ENCODE data around the gene NUF2. TPM values are rescaled to one million over a fixed set of nuclear protein-coding genes. Genes with fewer than 3 reads are reported as not detected.

NUF2 gene
- total and polyA plus RNA-seq, 10 donors: 2.4 to 8.2 (median 4.8) TPM

DNA sequence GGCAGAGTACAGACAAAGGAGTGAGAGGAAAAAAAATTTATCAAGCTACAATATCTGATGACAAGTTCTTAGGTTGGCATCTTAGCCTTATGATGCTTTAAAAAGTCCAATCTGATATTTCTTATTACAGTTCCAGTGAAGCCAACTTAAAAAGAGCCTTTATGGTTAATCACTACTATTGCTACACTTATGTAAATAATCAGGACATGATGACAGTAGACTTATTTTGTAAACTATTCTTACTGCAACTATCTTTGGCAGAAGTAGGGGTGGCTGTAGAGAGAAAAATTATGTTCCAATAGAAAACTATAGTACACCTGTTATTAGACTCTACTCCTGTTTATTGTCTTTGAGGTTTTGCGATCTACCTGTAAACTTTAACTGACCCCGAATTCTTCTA, 25.8 kb upstream of the NUF2 start:
- H3K27ac ChIP-seq: no peak overlapping the region
- 96 to 97% (median 96%) methylated on average over 2 of the region's 2 CpGs for WGBS, 5 donors
- TF ChIP-seq POLR2A (IDR thresholded peaks at IDR 0.05) (no peak), POLR2AphosphoS5 (IDR thresholded peaks at IDR 0.05) (no peak)
- TF ChIP-seq, protein P1, sequence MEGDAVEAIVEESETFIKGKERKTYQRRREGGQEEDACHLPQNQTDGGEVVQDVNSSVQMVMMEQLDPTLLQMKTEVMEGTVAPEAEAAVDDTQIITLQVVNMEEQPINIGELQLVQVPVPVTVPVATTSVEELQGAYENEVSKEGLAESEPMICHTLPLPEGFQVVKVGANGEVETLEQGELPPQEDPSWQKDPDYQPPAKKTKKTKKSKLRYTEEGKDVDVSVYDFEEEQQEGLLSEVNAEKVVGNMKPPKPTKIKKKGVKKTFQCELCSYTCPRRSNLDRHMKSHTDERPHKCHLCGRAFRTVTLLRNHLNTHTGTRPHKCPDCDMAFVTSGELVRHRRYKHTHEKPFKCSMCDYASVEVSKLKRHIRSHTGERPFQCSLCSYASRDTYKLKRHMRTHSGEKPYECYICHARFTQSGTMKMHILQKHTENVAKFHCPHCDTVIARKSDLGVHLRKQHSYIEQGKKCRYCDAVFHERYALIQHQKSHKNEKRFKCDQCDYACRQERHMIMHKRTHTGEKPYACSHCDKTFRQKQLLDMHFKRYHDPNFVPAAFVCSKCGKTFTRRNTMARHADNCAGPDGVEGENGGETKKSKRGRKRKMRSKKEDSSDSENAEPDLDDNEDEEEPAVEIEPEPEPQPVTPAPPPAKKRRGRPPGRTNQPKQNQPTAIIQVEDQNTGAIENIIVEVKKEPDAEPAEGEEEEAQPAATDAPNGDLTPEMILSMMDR (IDR thresholded peaks at IDR 0.05 in 8 of 11, conservative IDR thresholded peaks at IDR 0.05 in 3 of 11): no peak
- H3K9me3 ChIP-seq: peaks cover 0 to 7% (median 3%) of the 10 kb centered on the region in 8 donors
- intact Hi-C loops (cut with DNase I; ENCODE audit: low total_unique reads): no loop called here
- H3K4me1 ChIP-seq: no peaks in the 10 kb centered on the region
- no peak overlapping the region for H3K4me3 ChIP-seq
- H3K36me3 ChIP-seq: peaks cover 0 to 55% (median 12%) of the 10 kb centered on the region in 6 donors
- DNase-seq: no peak
- no peaks in the 10 kb centered on the region for H3K27me3 ChIP-seq (replicated peaks in 1 of 7)

DNA sequence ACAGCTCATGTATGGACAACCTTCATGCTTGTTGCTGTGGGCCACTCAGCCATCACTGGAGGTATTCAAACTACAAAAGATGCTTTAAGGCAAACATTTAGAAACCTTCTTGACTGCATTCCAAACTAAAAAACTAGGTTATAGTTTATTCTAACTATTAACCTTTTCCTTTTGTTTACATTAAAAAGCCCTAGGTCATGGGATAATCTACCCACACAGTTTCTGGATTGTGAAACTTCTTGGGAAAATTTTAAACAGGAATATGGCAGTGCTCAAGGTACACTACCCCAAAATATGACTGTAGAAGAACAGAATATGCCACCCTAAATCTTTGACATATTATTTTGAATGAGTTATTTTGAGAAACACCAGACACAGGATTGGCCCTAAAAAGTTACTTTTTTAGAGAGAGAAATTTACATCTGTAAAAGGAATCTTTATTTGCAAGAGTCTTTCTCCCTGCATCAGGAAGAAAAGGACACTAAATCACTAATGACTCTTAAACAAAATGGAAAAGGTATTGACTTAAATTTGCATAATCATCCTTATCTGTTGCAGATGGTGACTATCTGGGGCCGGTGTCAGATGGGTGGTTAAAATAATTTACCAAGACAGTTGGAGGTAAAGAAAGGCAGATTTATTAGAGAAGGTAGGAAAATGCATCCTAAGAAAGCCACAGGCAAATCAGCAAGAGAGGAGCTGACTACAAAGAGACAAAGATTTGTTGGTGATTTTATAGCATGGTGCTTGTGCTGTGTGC, 25.1 kb upstream of the NUF2 start:
- intact Hi-C loops (cut with DNase I; ENCODE audit: low total_unique reads): no loop called here
- no peak overlapping the region for H3K4me3 ChIP-seq
- 81 to 95% (median 88%) methylated on average over 1 of the region's 1 CpG for WGBS, 5 donors
- H3K36me3 ChIP-seq: peaks cover 0 to 62% (median 14%) of the 10 kb centered on the region in 6 donors
- no peaks in the 10 kb centered on the region for H3K4me1 ChIP-seq
- no peaks in the 10 kb centered on the region for H3K27me3 ChIP-seq (replicated peaks in 1 of 7)
- no peak for DNase-seq
- H3K27ac ChIP-seq: no peak overlapping the region
- TF ChIP-seq POLR2A (IDR thresholded peaks at IDR 0.05) (no peak), POLR2AphosphoS5 (IDR thresholded peaks at IDR 0.05) (no peak)
- TF ChIP-seq, protein P1 (IDR thresholded peaks at IDR 0.05 in 8 of 11, conservative IDR thresholded peaks at IDR 0.05 in 3 of 11): no peak
- peaks cover 0 to 7% (median 3%) of the 10 kb centered on the region in 8 donors for H3K9me3 ChIP-seq

DNA sequence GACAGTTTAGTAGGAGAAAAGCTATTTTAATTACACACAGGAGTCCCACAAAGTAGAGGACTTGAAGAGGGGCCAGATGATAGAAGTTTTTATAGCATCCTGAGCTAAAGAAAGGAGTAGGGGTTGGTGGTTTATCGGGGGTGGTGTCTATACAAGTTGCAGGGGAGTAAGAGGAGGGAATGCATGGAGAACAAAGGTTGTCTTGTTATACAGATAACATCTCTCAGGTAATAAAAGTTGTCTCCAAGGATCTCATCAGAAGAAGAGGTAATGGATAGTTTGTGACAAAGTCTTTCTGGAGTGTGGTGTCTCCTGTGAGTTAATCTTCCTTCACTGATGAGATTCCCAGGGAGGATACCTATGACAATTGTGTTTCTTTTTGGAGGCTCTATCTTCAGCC, 23.4 kb upstream of the NUF2 start:
- H3K4me3 ChIP-seq: no peak overlapping the region
- 58 to 70% (median 65%) methylated on average over 1 of the region's 1 CpG for WGBS, 5 donors

DNA sequence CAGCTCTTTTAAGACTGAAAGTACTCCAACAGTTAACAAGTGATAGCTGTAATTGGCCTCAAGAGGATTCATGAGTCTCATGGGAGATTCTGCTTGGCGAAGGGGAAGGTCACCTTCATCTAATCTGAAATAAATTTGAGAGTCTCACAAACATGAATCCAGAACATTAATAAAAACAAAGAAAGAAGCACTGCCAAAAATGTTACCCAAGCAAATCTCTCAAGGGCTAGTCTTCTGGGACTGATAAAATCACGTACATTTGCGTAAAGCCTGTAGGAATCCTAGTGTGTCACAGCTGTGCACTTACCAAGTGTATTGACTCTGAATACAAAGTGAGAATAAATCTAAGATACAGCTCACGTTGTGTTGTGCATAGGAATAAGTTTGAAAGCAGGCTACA, 21.2 kb upstream of the NUF2 start:
- Histone ChIP-seq H3K4me1 (no peaks in the 10 kb centered on the region), H3K9me3 (no peaks in the 10 kb centered on the region), H3K4me3 (no peak overlapping the region), H3K36me3 (peaks cover 0 to 67% (median 14%) of the 10 kb centered on the region in 6 donors), H3K27ac (no peak overlapping the region), H3K27me3 (replicated peaks in 1 of 7) (no peaks in the 10 kb centered on the region)
- DNase-seq: no peak
- no peak for TF ChIP-seq POLR2A (IDR thresholded peaks at IDR 0.05)
- intact Hi-C loops (cut with DNase I; ENCODE audit: low total_unique reads): no loop called here
- WGBS, 5 donors: 88 to 93% (median 89%) methylated on average over 4 of the region's 4 CpGs

More for the DNA sequence above, 23.4 kb upstream of the NUF2 start:
- H3K27ac ChIP-seq: no peak overlapping the region
- intact Hi-C loops (cut with DNase I; ENCODE audit: low total_unique reads): no loop called here
- H3K4me1 ChIP-seq: no peaks in the 10 kb centered on the region
- H3K27me3 ChIP-seq (replicated peaks in 1 of 7): no peaks in the 10 kb centered on the region
- H3K36me3 ChIP-seq: peaks cover 0 to 60% (median 14%) of the 10 kb centered on the region in 6 donors
- H3K9me3 ChIP-seq: no peaks in the 10 kb centered on the region
- no peak for DNase-seq
- TF ChIP-seq POLR2AphosphoS5 (IDR thresholded peaks at IDR 0.05) (no peak), POLR2A (IDR thresholded peaks at IDR 0.05) (no peak)
- TF ChIP-seq, protein P1 (IDR thresholded peaks at IDR 0.05 in 8 of 11, conservative IDR thresholded peaks at IDR 0.05 in 3 of 11): no peak
